GM12865 (cell line): ENCODE results near the gene ETS2.

Experiments
- DNase-seq: peaks from one replicate; pipeline ENCODE4 v3.0.0; 2010; ENCODE audit warnings: low read depth
- H3K4me3 ChIP-seq: 2 replicates; pipeline ENCODE4 v1.5.1; 2011; ENCODE audit warnings: mild to moderate bottlenecking, low read depth, low read length, control low read depth
- TF ChIP-seq, protein P1 (sequence below): IDR thresholded peaks from 2 replicates; pipeline ENCODE4 v1.5.1; 2011; ENCODE audit warnings: low read length, control low read depth, low read depth, inconsistent platforms; ENCODE audit not compliant: insufficient read depth; ENCODE audit errors: missing control alignments

ETS2 gene

DNA sequence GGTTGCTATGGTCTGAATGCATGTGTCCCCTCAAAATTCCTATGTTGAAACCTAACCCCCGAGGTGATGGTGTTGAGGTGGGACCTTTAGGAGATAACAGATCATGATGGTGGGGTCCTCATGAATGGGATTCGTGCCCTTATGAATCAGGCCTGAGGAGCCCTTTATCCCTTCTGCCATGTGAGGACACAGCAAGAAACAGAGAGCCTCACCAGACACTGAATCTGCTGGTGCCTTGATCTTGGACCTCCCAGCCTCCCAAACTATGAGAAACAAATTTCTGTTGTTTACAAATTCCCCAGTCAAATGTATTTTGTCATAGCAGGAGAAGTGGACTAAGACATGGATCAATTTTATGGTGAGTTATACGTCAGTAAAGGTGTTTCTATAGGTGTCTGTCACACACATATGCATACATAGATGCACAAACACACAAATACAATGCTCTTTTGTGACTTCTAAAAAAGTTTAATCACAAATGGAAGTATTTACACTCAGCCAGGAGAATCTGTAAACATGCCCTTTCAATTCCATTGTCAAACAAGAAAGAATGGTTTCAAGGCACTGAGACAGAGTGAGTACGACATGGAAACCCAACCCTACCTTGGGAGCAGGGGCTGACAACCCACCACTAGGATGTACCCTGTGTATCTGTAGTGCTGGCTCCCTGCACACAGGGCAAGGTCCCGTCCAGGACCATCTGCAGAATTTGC lies 5.5 kb upstream of the ETS2 start:
- TF ChIP-seq, protein P1, sequence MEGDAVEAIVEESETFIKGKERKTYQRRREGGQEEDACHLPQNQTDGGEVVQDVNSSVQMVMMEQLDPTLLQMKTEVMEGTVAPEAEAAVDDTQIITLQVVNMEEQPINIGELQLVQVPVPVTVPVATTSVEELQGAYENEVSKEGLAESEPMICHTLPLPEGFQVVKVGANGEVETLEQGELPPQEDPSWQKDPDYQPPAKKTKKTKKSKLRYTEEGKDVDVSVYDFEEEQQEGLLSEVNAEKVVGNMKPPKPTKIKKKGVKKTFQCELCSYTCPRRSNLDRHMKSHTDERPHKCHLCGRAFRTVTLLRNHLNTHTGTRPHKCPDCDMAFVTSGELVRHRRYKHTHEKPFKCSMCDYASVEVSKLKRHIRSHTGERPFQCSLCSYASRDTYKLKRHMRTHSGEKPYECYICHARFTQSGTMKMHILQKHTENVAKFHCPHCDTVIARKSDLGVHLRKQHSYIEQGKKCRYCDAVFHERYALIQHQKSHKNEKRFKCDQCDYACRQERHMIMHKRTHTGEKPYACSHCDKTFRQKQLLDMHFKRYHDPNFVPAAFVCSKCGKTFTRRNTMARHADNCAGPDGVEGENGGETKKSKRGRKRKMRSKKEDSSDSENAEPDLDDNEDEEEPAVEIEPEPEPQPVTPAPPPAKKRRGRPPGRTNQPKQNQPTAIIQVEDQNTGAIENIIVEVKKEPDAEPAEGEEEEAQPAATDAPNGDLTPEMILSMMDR = no peak
- DNase-seq = no peak
- H3K4me3 ChIP-seq = no peak overlapping the region

DNA sequence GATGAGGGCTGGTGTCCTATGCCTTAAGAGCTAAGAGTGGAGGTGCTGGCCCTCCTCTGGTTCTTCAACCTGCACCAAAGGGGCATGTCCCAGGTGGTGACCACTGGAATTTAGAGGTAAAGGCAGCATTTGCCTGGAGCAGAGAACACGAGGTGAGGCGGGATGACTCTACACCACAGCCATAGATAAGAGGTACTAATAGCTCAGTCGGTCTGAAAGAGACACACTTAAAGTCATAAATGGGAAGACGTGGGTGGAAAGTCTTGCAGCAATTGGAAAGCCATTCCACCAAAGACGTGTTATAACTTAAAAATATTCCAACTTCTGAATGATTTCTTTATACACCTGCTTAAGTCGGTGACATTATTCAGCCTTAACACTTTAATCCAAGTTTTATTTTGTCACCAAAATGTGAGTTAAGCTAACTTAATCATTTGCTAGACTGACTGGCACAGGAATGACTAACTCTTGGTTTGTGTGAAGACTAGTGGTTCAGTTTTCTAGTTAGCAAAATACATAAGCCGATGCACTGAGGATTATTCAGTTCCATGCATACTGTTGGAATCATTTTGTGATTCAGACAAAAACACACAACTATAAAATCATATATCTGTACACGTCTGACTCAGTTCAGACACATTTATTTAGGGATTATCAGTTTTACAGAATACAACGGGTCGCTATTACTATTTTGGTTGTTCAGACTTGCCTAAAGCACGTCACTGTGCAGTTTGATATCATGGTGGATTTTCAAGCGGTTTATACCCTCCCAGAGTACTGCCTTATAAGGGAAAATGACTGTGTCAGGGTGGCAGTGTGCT lies 4.6 kb upstream of the ETS2 start:
- no peak for DNase-seq

DNA sequence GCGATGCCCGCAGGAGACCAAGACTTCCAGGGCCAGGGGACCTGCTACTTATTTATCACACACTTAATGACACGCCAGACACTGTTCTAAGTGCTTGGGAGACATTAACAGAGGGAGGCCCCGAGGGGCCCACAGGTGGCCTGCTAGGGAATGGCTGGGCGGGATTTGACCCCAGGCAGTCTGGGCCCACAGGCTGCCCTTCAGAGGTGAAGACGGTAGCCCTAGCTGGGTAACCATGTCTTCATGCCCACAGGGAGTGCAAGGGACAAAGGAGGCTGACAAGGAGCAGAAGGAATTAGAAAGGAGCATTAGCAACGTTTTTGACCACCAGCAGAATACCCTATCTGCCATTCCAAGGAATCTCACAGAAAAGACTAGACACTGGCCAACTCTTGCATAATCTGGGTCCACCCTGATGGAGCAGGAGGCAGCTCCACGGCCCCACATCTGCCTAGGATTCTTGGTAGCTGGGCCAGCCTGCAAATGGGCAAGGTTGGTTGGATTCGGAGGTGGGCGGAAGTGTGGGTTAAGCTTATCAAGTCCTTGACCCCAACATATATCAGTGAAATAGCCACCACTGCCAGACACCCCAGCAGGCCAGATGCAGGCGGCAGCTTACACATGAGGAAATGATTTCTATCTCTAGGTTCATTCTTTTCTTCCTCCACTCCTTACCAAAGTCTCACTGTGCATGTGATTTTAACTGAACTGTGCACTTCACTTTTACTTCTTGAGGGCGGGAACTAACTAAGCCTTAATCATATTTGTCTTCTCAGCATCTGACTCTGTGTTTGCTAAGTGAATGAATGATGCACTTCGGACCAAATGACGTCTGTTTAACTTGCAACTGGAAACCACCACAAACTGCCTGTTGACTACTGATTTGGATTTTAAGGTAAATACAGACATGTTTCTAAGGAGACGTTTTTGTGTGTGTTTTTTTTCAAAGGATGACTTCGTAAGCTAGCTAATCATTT lies 3.4 kb upstream of the ETS2 start:
- no peak for DNase-seq
- H3K4me3 ChIP-seq = no peak overlapping the region
- TF ChIP-seq, protein P1 = no peak

More for the DNA sequence above, 4.6 kb upstream of the ETS2 start:
- no peak overlapping the region for H3K4me3 ChIP-seq
- TF ChIP-seq, protein P1 = no peak

DNA sequence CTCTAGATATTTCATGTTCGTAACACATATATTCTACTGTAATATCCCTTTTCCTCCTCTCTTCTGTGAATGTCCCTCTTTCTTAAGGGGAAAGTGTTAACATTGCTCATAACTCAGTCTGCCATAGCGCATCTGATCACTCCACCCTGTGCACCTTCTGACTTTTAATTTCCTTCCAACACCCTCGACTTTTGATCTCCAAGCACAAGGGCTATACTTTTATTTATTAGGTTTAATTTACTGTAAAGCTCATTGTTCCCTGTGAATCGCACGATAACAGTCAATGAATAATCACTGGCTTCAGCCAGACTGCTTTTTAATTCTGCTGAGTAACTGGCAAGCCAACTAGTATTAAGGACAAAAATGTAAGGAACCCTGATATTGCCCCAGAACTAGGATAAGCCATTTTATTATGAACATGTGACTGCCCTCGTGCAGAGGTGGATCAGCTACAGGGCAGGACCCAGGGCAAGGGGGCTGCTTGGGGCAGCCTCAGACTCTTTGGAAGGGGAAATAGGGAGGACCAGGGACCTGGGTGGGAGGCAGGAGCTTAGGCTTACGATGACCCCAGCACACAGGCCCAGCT lies 2.6 kb upstream of the ETS2 start:
- no peak for DNase-seq
- TF ChIP-seq, protein P1 = no peak
- H3K4me3 ChIP-seq = no peak overlapping the region

DNA sequence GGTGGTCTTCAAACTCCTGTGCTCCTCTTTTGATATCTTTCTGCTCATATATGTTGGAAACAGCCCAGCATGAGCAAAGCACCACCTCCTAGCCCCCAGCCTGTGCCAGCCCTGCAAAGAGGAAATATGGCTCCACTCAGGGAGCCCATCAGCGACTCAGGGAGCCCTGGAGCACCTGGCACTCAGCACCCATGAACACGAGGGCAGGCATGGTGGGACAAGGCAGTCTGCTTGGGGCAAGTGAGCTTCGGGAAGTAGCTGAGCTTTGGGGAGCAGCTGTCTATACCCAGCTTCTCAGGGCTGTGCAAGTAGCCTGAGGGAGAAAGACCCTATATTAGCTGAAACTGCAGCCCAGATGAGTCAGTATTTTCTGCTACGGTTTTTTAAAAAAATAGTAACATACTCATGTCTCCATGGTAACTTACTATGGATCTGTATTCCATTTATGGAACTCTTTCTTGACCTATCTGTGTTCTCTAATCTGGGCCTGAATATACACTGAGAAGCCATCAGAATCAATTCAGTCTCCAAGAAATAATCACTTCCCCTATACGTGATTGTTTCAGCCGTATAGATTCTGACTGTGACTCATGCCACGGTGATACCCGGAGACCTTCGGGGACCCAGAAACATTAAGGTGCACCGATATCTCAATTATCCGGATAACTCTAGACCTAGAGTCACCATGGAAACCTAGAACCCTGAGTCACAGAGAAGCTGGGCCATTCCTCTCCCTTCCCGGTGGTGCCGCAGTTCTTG lies 1.5 kb upstream of the ETS2 start:
- DNase-seq = no peak
- H3K4me3 ChIP-seq = no peak overlapping the region; the same call in 1 of the 2 replicates
- TF ChIP-seq, protein P1 = no peak
